SU-DHL-6 (cell line): ENCODE measurements around the gene ZFAND3.

Source experiments
- EZH2phosphoT487 ChIP-seq: fragments of 200-600 bp; sonication (generic), shearing (Covaris generic); conservative IDR thresholded peaks from 2 replicates; pipeline ENCODE4 v1.6.1; 2018; ENCODE audit warnings: mild to moderate bottlenecking, antibody characterized with exemption, low read length, moderate library complexity, mixed read lengths
- TF ChIP-seq, protein P1 (sequence below): fragments of 200-600 bp; sonication (generic); IDR thresholded peaks from one replicate; pipeline ENCODE4 v1.5.1; 2017; ENCODE audit warnings: antibody characterized with exemption, mild to moderate bottlenecking, low read length, moderate library complexity; ENCODE audit not compliant: insufficient read depth, poor library complexity, severe bottlenecking

- TF ChIP-seq, protein P1, sequence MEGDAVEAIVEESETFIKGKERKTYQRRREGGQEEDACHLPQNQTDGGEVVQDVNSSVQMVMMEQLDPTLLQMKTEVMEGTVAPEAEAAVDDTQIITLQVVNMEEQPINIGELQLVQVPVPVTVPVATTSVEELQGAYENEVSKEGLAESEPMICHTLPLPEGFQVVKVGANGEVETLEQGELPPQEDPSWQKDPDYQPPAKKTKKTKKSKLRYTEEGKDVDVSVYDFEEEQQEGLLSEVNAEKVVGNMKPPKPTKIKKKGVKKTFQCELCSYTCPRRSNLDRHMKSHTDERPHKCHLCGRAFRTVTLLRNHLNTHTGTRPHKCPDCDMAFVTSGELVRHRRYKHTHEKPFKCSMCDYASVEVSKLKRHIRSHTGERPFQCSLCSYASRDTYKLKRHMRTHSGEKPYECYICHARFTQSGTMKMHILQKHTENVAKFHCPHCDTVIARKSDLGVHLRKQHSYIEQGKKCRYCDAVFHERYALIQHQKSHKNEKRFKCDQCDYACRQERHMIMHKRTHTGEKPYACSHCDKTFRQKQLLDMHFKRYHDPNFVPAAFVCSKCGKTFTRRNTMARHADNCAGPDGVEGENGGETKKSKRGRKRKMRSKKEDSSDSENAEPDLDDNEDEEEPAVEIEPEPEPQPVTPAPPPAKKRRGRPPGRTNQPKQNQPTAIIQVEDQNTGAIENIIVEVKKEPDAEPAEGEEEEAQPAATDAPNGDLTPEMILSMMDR, result no peak
- no peak for TF ChIP-seq EZH2phosphoT487
Observed at GRCh38 chr6:37804586-37804985, 14.9 kb upstream of the ZFAND3 start.
